ENCODE results near the gene ETS2. TPM values are rescaled to one million over a fixed set of nuclear protein-coding genes. Genes with fewer than 3 reads are reported as not detected.

Gene ETS2
- total and polyA plus RNA-seq, 7 donors = 37.0 to 494 (median 94.5) TPM

DNA sequence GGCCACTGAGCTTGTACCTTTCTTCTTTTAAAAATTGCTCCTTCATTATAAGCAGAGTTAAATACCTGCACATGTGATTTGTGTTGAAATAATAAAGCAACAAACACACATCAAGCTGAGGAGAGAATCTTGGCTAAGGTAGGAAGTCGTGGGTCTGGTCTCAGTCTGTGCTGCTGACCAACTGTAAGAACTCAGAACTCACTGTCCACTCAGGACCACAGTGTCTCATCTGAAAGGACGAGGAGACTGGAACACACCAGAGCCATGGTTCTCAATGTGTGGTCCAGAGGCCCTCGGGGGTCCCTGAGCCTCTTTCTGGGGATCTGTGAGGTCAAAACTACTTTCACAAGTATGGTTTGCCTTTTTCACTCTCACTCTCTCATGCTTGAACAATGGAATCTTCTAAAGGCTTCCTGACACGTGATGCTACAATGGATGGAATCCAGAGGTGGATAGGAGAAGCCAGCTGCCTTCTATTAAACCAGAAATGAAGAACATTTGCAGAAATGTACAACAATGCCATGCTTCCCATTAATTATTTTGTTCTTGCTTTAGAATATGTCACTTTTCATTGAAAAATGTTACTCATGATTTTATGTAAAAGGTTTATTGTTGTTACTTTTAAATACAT, 17.3 kb upstream of the ETS2 start:
- 61 to 65% (median 63%) methylated on average over 4 of the region's 4 CpGs for WGBS, 3 donors
- no peaks in the 10 kb centered on the region for H3K36me3 ChIP-seq (ENCODE audit: insufficient read depth in 1 of 2, low read depth in 1 of 2)
- H3K27me3 ChIP-seq (ENCODE audit: insufficient read depth in 3 of 3, low read length in 2 of 3) = no peaks in the 10 kb centered on the region
- H3K4me1 ChIP-seq = no peaks in the 10 kb centered on the region
- no peak overlapping the region for H3K4me3 ChIP-seq
- intact Hi-C loops (cut with DNase I) = no loop called here
- no peak for ATAC-seq
- no peak for DNase-seq
- peaks cover 7% of the 10 kb centered on the region for H3K9me3 ChIP-seq
- TF ChIP-seq, protein P1, sequence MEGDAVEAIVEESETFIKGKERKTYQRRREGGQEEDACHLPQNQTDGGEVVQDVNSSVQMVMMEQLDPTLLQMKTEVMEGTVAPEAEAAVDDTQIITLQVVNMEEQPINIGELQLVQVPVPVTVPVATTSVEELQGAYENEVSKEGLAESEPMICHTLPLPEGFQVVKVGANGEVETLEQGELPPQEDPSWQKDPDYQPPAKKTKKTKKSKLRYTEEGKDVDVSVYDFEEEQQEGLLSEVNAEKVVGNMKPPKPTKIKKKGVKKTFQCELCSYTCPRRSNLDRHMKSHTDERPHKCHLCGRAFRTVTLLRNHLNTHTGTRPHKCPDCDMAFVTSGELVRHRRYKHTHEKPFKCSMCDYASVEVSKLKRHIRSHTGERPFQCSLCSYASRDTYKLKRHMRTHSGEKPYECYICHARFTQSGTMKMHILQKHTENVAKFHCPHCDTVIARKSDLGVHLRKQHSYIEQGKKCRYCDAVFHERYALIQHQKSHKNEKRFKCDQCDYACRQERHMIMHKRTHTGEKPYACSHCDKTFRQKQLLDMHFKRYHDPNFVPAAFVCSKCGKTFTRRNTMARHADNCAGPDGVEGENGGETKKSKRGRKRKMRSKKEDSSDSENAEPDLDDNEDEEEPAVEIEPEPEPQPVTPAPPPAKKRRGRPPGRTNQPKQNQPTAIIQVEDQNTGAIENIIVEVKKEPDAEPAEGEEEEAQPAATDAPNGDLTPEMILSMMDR (IDR thresholded peaks at IDR 0.05) = no peak
- no peak overlapping the region for H3K27ac ChIP-seq

DNA sequence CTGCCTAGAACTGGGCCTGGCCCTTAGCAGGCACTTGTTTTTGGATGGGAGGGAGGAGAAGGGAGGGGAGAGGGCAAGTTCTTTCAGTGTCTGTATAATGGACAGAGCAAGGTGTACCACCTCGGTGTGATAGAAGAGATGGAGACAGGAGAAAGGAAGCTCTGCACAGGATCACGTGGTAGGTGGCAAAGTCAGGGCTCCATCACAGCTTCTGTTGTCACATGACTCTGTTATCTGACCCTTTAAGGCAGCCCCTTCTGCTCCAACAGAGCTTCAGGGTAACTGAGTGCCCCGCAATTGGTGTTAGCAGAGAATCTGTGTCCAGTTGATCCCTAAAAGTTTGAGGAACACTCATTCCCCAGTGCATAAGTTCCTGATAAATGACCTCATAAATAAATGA, 16.5 kb upstream of the ETS2 start:
- no peak overlapping the region for H3K27ac ChIP-seq
- ATAC-seq (no peak), DNase-seq (no peak)
- intact Hi-C loops (cut with DNase I) = no loop called here
- H3K9me3 ChIP-seq = peaks cover 7% of the 10 kb centered on the region
- H3K4me1 ChIP-seq = no peaks in the 10 kb centered on the region
- 85 to 90% (median 89%) methylated on average over 3 of the region's 3 CpGs for WGBS, 3 donors
- no peak overlapping the region for H3K4me3 ChIP-seq
- TF ChIP-seq, protein P1 (IDR thresholded peaks at IDR 0.05) = no peak
- no peaks in the 10 kb centered on the region for H3K27me3 ChIP-seq (ENCODE audit: insufficient read depth in 3 of 3, low read length in 2 of 3)
- H3K36me3 ChIP-seq (ENCODE audit: insufficient read depth in 1 of 2, low read depth in 1 of 2) = no peaks in the 10 kb centered on the region

GRCh38 chr21:38790059-38790458, 15.7 kb upstream of the ETS2 start:
- Histone ChIP-seq H3K36me3 (ENCODE audit: insufficient read depth in 1 of 2, low read depth in 1 of 2) (no peaks in the 10 kb centered on the region), H3K4me1 (no peaks in the 10 kb centered on the region), H3K27me3 (ENCODE audit: insufficient read depth in 3 of 3, low read length in 2 of 3) (no peaks in the 10 kb centered on the region), H3K27ac (no peak overlapping the region), H3K4me3 (no peak overlapping the region), H3K9me3 (peaks cover 7% of the 10 kb centered on the region)
- TF ChIP-seq, protein P1 (IDR thresholded peaks at IDR 0.05) = no peak
- WGBS, 3 donors = 76 to 90% (median 80%) methylated on average over 7 of the region's 7 CpGs
- no peak for DNase-seq
- intact Hi-C loops (cut with DNase I) = loop anchor here in 1 of 2 donors (5.0 kb wide), 1 partner anchor 53 kb away; no protein-coding TSS in a partner anchor
- no peak for ATAC-seq

DNA sequence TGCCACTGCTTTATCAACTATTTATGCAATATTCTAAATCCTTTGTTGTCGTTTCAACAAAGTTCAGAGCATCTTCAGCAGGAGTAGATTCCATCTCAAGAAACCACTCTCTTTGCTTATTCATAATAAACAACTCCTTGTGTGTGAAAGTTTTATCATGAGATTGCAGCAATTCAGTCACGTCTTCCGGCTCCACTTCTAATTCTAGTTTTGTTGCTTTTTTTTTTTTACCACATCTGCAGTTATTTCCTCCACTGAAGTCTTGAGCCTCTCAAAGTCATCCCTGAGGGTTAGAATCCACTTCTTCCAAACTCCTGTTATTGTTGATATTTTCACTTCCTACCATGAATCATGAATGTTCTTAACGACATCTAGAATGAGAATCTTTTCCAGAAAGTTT, 14.8 kb upstream of the ETS2 start:
- ATAC-seq (no peak), DNase-seq (no peak)
- no peaks in the 10 kb centered on the region for H3K4me1 ChIP-seq
- no peak overlapping the region for H3K27ac ChIP-seq
- H3K9me3 ChIP-seq = peaks cover 7% of the 10 kb centered on the region
- intact Hi-C loops (cut with DNase I) = loop anchor here in 1 of 2 donors (5.0 kb wide), 1 partner anchor 54 kb away; no protein-coding TSS in a partner anchor
- TF ChIP-seq, protein P1 (IDR thresholded peaks at IDR 0.05) = no peak
- no peaks in the 10 kb centered on the region for H3K36me3 ChIP-seq (ENCODE audit: insufficient read depth in 1 of 2, low read depth in 1 of 2)
- WGBS, 3 donors = 72 to 77% (median 73%) methylated on average over 4 of the region's 4 CpGs
- H3K27me3 ChIP-seq (ENCODE audit: insufficient read depth in 3 of 3, low read length in 2 of 3) = no peaks in the 10 kb centered on the region
- H3K4me3 ChIP-seq = no peak overlapping the region
